ENCODE measurements around the gene CDC37L1. TPM values are rescaled to one million over a fixed set of nuclear protein-coding genes. Genes with fewer than 3 reads are reported as not detected.

Gene CDC37L1
- total RNA-seq, 1 donor: 25.9 TPM

DNA sequence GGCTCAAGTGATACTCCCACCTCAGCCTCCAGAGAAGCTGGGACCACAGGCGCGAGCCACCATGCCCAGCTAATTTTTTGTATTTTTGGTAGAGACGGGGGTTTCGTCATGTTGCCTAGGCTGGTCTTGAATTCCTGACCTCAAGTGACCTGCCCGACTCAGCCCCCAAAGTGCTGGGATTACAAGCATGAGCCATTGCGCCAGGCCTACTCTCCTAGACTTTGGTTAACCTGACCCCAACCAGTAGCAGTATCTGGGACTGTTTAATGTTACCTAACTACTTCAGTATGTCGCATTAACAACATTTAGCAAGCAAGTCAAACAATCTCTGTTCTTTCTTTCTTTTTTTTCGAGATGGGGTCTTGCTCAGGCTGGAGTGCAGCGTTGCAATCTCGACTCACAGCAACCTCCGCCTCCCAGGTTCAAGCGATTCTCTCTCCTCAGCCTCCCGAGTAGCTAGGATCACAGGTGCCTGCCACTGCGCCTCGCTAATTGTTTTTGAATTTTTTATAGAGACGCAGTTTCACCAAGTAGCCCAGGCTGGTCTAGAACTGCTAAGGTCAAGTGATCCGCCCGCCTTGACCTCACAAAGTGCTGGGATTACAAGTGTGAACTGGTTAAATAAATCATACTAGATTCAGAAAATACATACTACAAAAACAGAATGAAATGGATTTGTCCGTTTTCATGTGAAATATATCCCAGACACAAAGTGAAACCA, 59.7 kb downstream of the CDC37L1 start:
- TF ChIP-seq CTCF (IDR thresholded peaks at IDR 0.05; ENCODE audit: insufficient read depth, low read depth, low read length): no peak
- peak; percentile 25 for DNase-seq (ENCODE audit: low read depth)
- H3K4me3 ChIP-seq (ENCODE audit: low read depth, low read length): peak overlapping the region; percentile 83

- peak; percentile 44 for DNase-seq (ENCODE audit: low read depth)
- no peak for TF ChIP-seq CTCF (IDR thresholded peaks at IDR 0.05; ENCODE audit: insufficient read depth, low read depth, low read length)
- H3K4me3 ChIP-seq (ENCODE audit: low read depth, low read length): peak overlapping the region; percentile 83
These were observed 60.4 kb downstream of the CDC37L1 start for GRCh38 chr9:4739587-4740387.

GRCh38 chr9:4740388-4740637, 60.9 kb downstream of the CDC37L1 start:
- DNase-seq (ENCODE audit: low read depth): peak; percentile 38
- peak overlapping the region; percentile 83 for H3K4me3 ChIP-seq (ENCODE audit: low read depth, low read length)
- no peak for TF ChIP-seq CTCF (IDR thresholded peaks at IDR 0.05; ENCODE audit: insufficient read depth, low read depth, low read length)

- H3K4me3 ChIP-seq (ENCODE audit: low read depth, low read length): peak within 1 kb of the TSS; percentile 83
- peak; percentile 26 for TF ChIP-seq CTCF (IDR thresholded peaks at IDR 0.05; ENCODE audit: insufficient read depth, low read depth, low read length)
- DNase-seq (ENCODE audit: low read depth): peak; percentile 90
These were observed 61.4 kb downstream of the CDC37L1 start, which contains the start of gene AK3 for GRCh38 chr9:4740638-4741364. TSS of gene AK3 (minus strand) at chr9:4741202. CDS start at chr9:4741087, 115 bp downstream.

GRCh38 chr9:4741365-4742089, 62.2 kb downstream of the CDC37L1 start:
- peak overlapping the region; percentile 83 for H3K4me3 ChIP-seq (ENCODE audit: low read depth, low read length)
- peak; percentile 36 for DNase-seq (ENCODE audit: low read depth)
- no peak for TF ChIP-seq CTCF (IDR thresholded peaks at IDR 0.05; ENCODE audit: insufficient read depth, low read depth, low read length)

- TF ChIP-seq CTCF (IDR thresholded peaks at IDR 0.05; ENCODE audit: insufficient read depth, low read depth, low read length): no peak
- DNase-seq (ENCODE audit: low read depth): no peak
- peak overlapping the region; percentile 83 for H3K4me3 ChIP-seq (ENCODE audit: low read depth, low read length)
These were observed 62.9 kb downstream of the CDC37L1 start for GRCh38 chr9:4742246-4742645.
